Nephron (organoid): ENCODE data around the gene NOL4L.

Source experiments
- H3K27ac Mint-ChIP-seq, 3 experiments: 2 replicates each; pipeline ENCODE4 v1.8.0; 2020; ENCODE audit warnings: mixed read lengths in 3 of 3, mild to moderate bottlenecking in 2 of 3, moderate library complexity in 1 of 3
- H3K27me3 Mint-ChIP-seq: 2 replicates; pipeline ENCODE4 v1.8.0; 2021; ENCODE audit warnings: low read depth, mild to moderate bottlenecking, moderate library complexity, mixed read lengths
- H3K36me3 Mint-ChIP-seq: 2 replicates; pipeline ENCODE4 v1.8.0; 2020; ENCODE audit warnings: low read depth, mixed read lengths
- H3K4me1 Mint-ChIP-seq: 2 replicates; pipeline ENCODE4 v1.8.0; 2020; ENCODE audit warnings: mixed read lengths
- H3K4me3 Mint-ChIP-seq, 3 experiments: 2 replicates each; pipeline ENCODE4 v1.8.0; 2020; ENCODE audit warnings: mild to moderate bottlenecking in 3 of 3, mixed read lengths in 3 of 3, moderate library complexity in 2 of 3
- H3K9me3 Mint-ChIP-seq: 2 replicates; pipeline ENCODE4 v1.8.0; 2020; ENCODE audit warnings: mixed read lengths
- TF ChIP-seq, protein P1 (sequence below), 3 experiments: fragments of 200-600 bp; sonication (generic); IDR thresholded peaks; one replicate each; pipeline ENCODE4 v1.5.0; 2021; ENCODE audit warnings: antibody characterized with exemption in 3 of 3; ENCODE audit not compliant: unreplicated experiment in 3 of 3

The NOL4L gene

DNA sequence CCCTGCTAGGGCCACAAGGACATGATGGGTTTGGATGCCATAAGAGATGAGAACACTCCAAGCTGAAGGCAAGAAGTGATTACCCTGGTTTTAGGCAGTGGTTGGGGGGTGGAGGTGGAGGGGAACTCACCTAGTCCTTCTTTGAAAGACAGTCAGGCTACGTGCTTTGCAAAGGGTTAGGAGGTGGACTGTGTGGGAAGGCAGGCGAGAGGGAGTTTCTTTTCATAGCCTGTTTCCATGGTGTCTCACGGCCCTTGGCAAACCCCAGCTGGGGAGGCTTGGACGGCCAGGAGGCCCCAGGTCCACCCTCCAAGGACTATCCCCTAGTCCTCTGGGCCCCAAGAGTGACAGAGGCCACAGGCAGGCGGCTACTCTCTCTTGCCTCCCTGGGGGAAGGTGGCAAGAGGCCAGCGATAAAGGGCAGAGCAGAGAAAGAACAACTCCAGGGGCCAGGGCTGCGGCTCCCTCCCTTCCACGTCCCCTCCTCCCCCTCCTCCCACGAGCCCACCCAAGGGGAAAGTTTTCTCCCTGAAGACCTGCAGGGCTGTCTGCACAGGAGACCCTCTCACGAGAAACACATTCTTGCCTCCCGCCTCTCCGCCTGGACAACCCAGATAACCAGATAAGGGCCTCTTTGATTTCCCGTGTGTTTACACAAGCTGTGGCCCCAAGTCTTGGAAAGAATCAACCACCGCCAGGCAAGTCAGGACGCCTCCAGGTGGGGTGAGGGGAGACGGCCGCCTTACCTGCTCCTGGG is 74.4 kb downstream of the NOL4L start:
- H3K36me3 Mint-ChIP-seq = peaks cover 37% of the 10 kb centered on the region

DNA sequence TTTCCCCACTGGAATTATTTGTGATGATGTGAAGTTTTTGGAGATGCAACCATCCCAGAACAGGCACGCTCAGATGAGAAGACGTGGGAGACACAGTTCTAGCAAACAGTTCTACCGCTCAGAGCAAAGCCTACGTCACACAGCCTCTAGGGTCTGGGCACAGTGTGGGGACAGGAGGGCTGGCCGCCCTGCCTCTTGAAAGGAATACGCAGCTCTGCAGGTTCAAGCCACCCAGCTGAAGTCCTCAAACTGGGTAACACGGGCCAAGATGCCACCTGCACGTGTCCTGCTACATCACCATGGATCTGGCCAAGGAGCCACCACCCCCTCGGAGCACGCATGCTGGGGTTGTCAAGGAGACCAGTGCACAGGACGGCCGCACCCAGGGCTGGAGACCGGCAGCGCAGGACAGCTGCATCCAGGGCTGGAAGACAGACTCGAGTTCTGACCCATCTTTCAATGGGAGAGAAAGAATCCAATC is 75.0 kb downstream of the NOL4L start:
- Mint-ChIP-seq H3K4me3 (no peak overlapping the region), H3K36me3 (peaks cover 30% of the 10 kb centered on the region), H3K4me1 (peaks cover 33% of the 10 kb centered on the region), H3K27ac (peak overlapping the region; percentile 80 to 94 (median 87)), H3K27me3 (peaks cover 3% of the 10 kb centered on the region), H3K9me3 (no peaks in the 10 kb centered on the region)
- TF ChIP-seq, protein P1, sequence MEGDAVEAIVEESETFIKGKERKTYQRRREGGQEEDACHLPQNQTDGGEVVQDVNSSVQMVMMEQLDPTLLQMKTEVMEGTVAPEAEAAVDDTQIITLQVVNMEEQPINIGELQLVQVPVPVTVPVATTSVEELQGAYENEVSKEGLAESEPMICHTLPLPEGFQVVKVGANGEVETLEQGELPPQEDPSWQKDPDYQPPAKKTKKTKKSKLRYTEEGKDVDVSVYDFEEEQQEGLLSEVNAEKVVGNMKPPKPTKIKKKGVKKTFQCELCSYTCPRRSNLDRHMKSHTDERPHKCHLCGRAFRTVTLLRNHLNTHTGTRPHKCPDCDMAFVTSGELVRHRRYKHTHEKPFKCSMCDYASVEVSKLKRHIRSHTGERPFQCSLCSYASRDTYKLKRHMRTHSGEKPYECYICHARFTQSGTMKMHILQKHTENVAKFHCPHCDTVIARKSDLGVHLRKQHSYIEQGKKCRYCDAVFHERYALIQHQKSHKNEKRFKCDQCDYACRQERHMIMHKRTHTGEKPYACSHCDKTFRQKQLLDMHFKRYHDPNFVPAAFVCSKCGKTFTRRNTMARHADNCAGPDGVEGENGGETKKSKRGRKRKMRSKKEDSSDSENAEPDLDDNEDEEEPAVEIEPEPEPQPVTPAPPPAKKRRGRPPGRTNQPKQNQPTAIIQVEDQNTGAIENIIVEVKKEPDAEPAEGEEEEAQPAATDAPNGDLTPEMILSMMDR (IDR thresholded peaks at IDR 0.05; ENCODE audit: unreplicated experiment in 3 of 3) = no peak

More for the DNA sequence above, 74.4 kb downstream of the NOL4L start:
- TF ChIP-seq, protein P1 (IDR thresholded peaks at IDR 0.05; ENCODE audit: unreplicated experiment in 3 of 3) = no peak
- H3K4me3 Mint-ChIP-seq = peak overlapping the region in 2 of 3 experiments; percentile 5 to 21
- no peaks in the 10 kb centered on the region for H3K9me3 Mint-ChIP-seq
- H3K4me1 Mint-ChIP-seq = peaks cover 36% of the 10 kb centered on the region
- H3K27me3 Mint-ChIP-seq = peaks cover 4% of the 10 kb centered on the region
- peak overlapping the region; percentile 80 to 94 (median 87) for H3K27ac Mint-ChIP-seq

- TF ChIP-seq, protein P1 (IDR thresholded peaks at IDR 0.05; ENCODE audit: unreplicated experiment in 3 of 3) = peak; percentile 17 to 29 (median 25)
- Mint-ChIP-seq H3K4me1 (peaks cover 29% of the 10 kb centered on the region), H3K9me3 (no peaks in the 10 kb centered on the region), H3K27me3 (peaks cover 3% of the 10 kb centered on the region), H3K27ac (peak overlapping the region; percentile 69 to 93 (median 80)), H3K36me3 (peaks cover 25% of the 10 kb centered on the region), H3K4me3 (peak overlapping the region in 2 of 3 experiments; percentile 53 to 66)
Observed at GRCh38 chr20:32509639-32510066, 75.5 kb downstream of the NOL4L start.

GRCh38 chr20:32508775-32509119 is 76.4 kb downstream of the NOL4L start:
- peaks cover 3% of the 10 kb centered on the region for H3K27me3 Mint-ChIP-seq
- peak overlapping the region in 1 of 3 experiments; percentile 60 for H3K27ac Mint-ChIP-seq
- no peak overlapping the region for H3K4me3 Mint-ChIP-seq
- H3K36me3 Mint-ChIP-seq = peaks cover 27% of the 10 kb centered on the region
- peaks cover 29% of the 10 kb centered on the region for H3K4me1 Mint-ChIP-seq
- no peaks in the 10 kb centered on the region for H3K9me3 Mint-ChIP-seq
- TF ChIP-seq, protein P1 (IDR thresholded peaks at IDR 0.05; ENCODE audit: unreplicated experiment in 3 of 3) = no peak

GRCh38 chr20:32507998-32508774 is 76.9 kb downstream of the NOL4L start:
- Mint-ChIP-seq H3K4me1 (peaks cover 29% of the 10 kb centered on the region), H3K4me3 (no peak overlapping the region), H3K36me3 (peaks cover 28% of the 10 kb centered on the region), H3K27me3 (peaks cover 3% of the 10 kb centered on the region), H3K27ac (no peak overlapping the region), H3K9me3 (no peaks in the 10 kb centered on the region)
- TF ChIP-seq, protein P1 (IDR thresholded peaks at IDR 0.05; ENCODE audit: unreplicated experiment in 3 of 3) = no peak
